ENCODE results near the gene CACNA2D2. TPM values are rescaled to one million over a fixed set of nuclear protein-coding genes. Genes with fewer than 3 reads are reported as not detected.

CACNA2D2 gene
- 0.17 and 0.55 TPM in 2 replicates for total RNA-seq

DNA sequence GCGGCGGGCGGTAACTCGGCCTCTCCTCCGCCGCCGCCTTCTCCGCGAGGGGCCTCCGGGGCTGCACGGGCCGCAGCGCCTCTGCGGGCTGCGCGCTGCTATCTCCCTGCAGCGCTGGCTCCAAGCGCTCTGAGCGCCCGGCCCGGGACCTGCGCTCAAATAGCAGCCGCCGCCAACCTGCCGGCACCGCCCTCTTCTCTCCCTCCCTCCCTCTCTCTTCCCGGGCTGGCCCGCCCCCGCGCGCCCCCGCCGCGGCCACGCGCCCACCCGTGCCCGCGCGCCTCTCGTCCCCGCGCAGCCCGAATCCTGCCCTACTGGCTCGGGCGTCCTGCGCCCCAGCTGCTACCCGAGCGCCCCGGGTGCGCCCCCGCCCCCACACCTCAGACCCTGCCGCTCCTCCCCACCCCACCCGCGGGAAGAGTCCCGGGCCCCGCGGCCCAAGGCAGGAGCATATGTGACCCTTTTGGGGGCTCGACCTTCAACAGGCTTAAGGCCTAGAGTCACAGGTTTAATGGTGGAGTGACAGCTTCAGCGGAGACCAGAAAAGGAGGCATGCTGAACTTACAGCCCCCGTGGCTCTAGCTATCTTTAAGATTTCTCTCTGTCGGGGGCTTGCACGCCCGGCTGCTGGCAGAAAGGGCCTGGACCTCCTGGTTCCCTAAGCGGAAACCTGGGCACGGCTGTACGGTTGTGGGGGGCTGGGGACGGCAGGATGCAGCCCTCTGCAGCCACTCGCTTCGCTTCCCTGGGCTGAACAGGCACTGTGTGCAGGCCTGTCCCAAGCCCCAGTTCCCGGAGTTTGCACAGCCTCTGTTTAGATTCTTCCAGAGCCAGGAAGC, at the start of gene CACNA2D2:
Gene CACNA2D2 (minus strand): TSS at position 131 of the 839 bp plus-strand sequence. CDS start 211 bp downstream, outside the sequence.
- no peak for DNase-seq (ENCODE audit: low read depth)

DNA sequence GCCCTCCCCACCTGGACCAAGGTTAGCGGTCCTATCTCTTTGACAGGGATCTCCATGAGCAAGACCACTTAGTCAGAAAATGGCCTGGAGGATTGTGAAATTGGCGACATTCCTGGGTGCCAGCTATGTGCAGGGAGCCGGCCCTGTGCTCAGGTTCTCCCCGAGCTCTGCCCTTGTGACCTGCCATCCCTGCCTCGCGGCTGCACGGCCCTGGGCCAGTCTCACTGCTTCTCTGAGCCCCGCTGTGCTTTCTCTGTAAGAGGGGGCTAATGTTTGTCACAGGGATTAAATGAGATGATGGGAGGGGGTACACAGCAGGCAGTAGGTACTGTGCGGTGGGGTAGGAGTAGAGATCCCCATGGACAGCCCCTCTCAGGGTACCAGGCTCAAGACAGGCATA, 49.2 kb upstream of the CACNA2D2 start:
- DNase-seq (ENCODE audit: low read depth) = no peak

DNA sequence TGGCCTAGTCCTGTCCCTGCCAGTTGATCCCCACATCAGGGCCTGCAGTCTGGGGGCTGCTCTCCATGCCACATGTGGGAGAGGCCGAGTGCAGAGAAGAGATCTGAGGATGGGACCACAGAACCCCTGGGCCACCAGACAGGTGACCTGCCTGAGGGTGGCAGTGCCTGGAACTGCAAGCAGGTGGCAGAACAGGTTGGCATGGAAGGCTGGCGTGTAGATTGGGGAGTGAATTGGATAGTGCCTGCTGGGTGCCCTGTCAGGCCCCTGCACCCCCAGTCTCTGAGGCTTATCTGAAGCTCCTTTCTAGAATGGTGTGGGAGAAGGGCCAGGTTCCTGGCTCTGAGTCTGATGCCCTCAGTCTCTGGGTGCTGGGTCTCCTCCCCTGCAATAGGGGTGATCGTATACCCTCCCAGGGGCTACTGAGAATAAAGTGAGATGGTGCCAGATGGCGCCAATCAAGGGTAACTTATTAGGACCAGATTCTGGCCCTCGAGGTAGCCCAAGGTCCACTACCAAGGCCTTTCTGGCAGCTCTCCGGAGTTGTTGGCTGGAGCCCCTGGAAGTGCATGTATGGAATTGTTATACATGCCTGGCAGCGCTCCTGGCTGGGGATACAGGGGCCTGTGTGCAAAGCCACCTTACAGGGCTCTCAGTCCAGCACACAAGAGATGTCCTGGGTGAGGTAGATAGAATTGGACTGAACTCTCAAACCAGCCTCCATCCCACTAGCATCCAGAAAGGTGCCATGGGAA, 48.4 kb upstream of the CACNA2D2 start:
- no peak for DNase-seq (ENCODE audit: low read depth)

DNA sequence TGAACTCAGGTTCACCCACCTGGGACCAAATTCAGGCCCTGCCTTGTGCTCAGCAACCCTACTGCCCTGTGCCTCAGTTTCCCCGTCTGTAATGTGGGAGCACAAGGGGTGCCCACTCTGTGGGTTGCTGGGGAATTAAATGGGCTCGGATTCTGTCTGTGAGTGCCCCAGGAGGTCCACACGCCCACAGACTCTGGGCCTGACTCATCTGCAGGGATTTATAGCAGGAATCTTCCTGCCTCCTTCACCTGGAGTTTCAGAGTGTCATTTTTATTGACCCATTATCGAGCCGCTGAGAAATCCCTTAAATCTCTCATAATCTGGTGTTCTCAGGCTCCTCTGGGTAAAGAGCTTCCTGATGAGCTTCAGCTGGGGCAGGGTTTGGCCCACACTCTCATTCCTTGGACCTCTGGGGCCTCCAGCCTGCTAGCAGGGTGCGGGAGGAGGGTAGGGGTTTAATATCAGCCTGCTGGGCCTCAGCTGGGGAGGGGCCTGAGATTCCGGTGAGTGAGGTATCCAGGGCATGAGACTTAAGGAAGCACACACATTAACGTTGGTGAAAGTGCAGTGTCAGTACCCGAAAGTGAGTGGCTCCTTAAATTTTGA, 47.7 kb upstream of the CACNA2D2 start:
- no peak for DNase-seq (ENCODE audit: low read depth)

DNA sequence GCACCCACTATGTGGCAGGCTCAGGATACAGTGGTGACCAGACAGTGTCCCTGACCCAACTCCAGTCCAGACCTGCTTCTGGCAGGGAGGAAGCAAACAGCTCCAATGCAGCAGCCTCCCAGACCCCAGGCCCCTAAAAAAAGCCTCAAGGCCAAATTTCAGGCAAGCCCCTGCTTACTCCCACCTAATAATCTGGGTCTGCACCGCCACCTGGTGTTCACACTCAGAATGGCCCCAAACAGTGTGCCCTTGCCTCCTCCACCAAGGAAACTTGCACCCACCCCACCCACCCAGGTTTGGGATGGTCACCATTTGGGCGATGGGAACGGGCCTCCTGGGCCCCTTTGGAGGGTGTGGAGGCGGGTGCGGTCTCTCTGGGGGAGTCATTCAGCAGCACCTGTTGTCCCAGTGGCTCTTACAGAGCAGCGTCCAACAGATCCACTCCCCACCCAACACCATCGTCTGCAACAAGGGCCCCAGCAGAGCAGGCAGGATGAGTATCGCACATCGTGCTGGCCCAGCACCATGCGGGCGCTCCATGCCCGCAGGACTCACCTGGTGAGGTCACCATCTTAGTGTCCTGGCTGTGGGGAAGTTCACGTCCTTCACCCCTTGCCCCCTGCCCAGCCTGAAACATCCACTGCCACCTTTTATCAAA, 46.8 kb upstream of the CACNA2D2 start:
- DNase-seq (ENCODE audit: low read depth) = peak; percentile 16

DNA sequence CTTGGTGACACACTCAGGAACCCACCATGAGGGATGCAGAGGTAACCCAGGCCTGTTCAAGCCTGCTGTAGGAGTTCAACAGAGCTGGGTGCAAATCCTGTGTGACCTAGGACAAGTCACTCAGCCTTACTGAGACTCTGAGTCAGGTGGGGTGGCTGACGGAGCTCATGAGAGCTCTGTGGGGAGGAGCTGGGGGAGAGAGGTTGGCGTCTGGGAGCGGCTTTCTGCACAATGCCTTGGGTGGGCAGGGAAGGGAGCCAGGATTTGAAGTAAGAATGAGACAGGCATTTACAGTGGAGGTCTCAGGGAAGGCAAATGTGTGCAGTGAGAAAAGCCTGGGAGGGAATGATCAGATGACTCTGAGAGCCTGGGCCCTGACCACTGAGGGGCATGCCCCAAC, 45.8 kb upstream of the CACNA2D2 start:
- DNase-seq (ENCODE audit: low read depth) = no peak

DNA sequence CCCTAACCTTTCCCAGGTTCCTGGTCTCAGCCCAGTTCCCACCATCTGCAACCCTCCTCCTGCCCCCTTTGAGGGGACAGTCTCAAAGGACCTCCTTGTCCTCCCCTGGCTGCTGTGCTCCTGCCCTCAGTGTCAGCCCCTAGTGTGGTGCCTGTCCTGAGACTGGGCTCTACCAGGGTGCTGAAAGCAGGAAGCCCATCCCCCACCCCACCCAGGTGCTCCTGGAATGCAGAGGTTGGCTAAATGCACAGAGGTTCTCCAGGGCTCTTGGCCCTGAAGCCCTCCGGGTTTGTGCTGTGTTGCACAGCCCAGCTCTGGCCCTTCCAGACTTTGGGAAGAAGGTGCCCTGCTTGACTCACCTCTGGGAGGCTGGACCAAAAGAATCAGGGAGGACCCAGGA, 42.3 kb upstream of the CACNA2D2 start:
- no peak for DNase-seq (ENCODE audit: low read depth)

DNA sequence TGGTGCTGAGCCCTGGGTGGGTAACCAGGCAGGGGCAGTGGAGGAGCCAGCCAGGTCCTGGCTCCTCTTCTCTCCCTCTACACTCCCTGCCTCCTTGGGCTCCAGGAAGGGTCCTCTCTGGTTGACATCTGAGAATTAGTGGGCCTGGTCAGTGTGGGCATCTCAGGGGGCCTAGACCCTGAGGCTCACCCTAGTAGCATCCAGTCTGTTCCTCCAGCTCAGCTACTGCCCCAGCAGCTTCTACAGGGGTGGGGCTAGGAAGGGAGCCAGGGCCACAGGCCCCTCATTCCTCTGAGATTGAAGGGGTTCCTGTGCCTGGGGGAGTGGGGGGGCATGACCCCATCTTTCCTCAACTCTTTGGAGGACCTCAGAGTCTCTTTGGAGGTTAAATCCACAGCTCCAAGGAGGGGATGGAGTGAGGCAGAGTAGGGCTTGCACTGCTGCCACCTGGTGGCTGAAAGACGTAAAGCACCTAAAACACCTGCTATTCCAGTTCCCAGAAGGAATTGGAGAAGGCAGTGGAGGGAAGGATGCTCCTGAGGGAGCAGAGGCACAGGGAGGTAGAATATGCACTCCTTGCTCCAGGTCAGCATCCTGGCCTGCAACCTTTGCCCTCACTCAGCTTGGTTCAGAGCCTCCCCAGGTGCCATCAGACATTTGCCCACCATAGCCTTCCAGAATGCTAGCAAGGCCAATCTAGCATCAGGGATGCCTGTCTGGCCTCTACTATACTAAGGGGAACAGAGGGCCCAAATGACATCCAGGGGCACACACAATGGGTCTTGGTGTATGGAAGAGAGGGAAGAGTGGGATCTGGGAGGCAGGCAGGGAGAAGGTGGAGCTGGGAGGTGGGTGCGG, 39.0 kb upstream of the CACNA2D2 start:
- peak; percentile 40 for DNase-seq (ENCODE audit: low read depth)

DNA sequence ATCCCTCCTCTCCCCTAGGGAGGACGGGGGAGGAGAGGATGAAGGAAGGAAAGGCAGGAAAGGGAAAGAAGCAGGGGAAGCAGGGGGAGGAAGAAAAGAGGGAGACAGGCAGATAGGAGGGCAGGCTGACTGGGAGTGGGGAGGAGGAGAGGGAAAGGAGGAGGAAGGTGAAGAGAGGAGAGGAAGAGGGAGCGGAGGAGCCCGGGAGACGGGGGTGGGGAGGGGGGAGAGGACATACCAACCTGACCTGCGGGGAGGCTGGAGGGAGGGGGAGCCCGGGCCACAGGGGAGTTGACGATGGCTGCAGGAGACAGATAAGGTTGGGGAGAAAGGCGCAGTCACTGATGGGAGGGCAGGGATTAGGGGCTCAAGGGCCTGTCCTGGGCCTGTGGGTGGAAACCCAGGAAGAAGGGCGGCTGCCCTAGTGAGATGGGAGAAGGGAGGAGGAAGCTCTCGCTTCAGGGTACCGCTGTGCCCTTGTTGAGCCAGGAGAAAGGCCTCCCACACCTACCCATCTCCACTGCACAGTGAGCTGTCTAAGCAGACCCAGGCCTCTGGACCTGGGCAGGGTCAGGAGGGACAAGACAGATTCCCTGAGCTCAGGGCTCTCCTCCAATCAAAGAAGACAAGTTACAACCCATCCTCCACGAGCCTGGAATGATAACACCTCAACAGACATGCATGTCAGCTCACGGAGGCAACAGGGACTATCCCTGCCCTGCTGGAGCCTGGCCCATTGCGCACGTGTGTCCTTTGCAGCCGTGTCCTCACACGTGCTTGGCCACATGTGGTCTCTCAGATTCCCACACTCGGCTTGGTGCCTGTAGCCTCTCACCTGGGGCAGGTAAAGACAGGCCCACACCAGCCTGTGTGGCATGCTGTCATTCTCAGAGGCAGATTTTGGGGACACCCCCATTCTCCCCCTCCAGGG, 36.2 kb upstream of the CACNA2D2 start:
- no peak for DNase-seq (ENCODE audit: low read depth)

DNA sequence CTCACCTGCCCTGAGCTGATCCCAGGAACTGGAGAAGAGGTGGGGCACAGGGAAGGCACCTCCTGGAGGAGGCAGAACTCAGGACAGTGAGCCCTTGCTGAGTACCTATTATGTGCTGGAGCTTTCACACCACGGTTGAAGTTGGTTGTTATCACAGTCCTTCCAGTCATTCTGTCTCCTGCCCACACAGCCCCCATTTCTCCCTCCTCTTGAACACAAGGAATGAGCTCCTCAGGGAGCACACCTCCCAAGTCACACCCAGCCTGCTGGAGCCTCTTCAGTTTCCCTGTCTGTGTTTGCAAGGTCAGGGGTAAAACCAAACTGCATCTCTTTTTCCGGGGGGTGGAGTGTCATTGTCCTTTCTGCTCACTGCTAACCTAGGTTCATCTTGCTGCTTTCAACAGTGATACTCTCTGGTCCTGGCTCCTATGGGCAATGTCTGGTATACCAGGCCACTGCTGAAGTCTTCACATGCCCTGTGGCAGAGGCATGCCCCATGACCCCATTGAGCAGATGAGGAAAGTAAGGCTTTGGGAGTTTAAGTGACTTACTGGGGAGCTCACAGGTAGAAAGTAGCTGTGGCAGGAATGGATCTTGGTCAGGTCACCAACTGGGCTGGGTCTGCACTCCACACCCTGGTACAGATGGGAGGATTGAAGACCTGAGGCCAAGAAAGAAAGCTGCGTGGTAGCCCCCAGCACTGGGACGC, 34.1 kb upstream of the CACNA2D2 start:
- no peak for DNase-seq (ENCODE audit: low read depth)

DNA sequence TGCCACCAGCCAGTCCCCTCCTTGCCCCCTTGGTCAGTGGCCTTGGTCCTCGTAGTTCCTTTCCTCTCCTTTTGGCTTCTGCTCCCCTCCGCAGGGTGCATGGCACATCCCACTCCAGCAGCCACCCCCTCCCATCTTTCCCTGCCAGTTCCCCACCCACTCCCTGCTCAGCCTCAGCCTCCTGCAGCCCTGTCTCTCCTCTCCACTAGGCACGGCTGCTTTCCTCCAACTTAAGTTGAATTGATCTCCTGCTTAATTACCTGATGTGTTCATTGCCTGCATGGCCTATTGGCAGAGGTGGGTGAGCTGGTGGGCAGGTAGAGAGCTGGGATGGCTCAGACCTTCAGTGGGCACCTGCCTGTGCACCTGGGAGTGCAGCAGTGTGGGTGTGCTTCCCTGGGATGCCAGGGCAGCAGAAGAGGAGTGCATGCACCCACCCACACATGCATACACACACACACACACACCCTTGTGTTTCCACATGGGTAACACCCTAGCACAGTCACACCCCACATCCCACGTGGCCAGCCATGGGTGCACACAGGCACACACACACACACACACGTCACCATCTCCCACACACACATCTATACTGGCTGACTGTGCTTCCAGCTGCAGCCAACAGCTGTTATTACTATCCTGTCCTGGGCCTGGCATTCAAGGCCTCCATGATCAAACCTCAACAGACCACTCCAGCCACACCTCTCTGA, 33.2 kb upstream of the CACNA2D2 start:
- no peak for DNase-seq (ENCODE audit: low read depth)

DNA sequence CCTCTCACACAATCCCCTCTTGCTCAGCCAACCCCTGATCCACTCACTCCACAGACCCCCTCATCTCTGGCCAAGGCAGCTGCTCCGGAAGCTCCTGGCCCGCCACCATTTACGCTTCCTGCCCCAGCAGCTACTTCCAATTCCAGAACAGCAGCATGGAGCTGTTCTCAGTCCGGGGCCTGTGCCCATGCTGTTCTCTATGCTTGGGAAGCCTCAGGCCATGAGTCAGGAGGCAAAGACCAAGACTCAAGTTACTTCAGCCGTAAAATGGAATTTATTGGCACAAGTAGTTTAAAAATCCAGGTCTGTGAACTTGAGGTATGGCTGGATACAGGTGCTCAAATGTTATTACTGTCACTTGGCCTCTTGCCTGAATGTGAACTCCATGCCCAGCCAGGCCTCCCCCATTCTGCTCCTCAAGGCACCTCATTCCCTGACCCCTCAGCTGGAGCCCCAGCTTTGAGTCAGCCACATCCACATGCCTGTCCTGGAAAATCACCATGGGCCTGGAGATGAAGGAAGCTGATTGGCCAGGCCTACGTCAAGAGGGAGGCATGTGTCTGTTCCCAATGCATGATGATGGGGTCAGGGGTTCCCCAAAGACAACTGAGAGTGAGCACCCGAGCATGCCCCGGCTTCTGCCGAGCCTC, 31.4 kb upstream of the CACNA2D2 start:
- DNase-seq (ENCODE audit: low read depth) = peak; percentile 51

DNA sequence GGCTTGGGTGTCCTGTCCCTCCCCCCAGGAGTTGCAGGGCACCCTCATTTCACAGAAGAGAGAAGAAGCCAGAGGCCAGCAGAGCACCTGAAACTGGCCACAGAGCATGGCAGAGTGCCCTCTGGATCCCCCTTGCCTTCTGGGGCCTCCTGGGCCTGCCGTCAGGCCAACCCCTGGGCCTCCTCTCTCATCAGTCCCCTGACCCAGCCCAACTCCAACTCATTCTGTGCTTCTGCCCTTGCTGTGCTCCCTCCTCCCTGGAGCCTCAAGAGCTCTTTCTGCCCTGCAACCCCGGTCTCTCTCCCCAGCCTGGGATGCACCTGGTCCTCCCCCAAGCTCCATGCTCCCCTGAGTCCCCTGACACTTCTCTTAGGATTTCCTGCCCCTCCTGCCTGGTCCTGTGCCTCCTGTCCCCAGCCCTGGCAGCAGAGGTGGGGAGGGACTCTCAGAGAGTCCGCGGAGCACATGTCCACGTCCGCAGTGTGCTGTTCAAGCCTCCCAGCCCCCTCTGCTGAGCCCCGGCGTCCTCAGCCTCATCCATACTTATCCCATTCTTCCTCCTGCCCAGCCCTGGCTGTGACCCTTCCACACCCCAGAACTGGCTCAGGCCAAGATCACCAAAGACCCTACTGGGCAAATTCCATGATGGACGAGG, 30.5 kb upstream of the CACNA2D2 start:
- no peak for DNase-seq (ENCODE audit: low read depth)

DNA sequence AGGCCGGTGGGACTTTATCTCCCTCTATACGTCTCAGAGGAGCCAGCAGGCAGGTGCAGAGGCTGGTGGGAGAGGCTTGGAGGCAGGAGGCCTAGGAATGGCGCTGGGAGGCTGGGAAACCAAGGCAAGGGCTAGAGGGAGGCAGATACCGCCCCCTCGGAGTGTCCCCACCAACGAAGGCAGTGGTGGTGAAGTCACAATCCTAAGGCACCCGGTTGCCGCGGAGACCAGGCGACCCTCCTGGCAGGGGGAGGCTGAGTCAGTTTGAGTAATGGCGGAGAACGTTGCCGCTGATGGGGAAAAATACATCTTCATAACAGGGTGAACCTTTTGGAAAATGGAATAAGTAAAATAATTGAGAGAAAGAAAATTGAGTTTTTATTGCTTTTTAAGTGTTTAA, 29.9 kb upstream of the CACNA2D2 start:
- no peak for DNase-seq (ENCODE audit: low read depth)

DNA sequence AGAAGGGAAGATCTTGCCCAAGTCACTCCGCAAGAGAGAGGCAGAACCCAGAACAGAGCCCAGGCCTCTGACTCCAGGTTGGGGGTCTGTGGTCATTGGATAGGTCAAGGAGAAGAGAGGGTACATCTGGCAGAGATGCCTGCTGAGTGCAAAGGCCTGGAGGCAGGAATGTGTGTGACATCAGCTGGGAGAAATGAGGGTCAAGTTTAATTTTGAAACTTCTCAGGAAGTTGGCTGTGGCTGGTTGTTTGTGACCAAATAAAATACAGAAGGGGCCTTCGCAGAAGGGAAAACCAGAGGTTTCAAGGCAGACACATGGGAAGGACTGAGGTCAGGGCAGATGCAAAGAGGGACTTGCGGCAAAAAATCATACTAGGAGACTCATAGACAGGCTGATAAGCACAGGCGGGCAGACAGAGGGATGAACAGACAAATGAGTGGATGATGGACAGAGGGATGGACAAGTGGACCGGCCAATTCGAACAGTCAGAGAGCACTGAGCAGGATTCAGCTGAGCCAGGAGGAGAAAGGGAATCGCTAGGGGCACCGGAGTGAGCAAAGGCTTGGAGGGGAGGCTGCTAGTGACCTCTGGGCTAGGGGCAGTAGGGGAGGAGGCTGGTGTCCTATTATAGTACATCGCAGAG, 28.8 kb upstream of the CACNA2D2 start:
- no peak for DNase-seq (ENCODE audit: low read depth)

DNA sequence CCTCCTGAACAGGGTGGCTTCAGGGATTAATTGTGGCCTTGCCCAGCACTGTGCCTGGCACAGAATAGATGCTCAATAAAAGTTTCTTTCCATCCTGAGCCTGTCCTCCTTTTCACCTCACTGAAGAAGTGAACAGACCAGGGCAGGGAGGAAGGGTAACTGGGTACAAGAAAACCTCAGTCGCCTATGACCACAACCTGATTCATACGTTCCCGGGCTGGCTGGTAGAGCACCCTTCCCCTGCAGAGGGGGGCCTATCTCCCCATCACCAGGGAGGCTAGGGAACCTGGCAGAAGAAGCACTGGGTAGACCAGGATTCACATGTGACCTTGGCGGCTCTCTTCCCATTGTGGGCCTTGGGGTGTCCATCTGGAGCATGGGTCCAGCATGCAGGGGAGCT, 27.8 kb upstream of the CACNA2D2 start:
- no peak for DNase-seq (ENCODE audit: low read depth)
